Thymus (tissue), 11 donors: ENCODE results near the gene TRMU. TPM values are rescaled to one million over a fixed set of nuclear protein-coding genes. Genes with fewer than 3 reads are reported as not detected.

ENCODE experiments used
- DNase-seq, 9 donors: peaks; one replicate each; pipeline ENCODE4 v3.0.0-alpha.2; 2013; ENCODE audit warnings: low spot score in 9 of 9, low read depth in 6 of 9, missing footprints in 1 of 9
- H3K27ac ChIP-seq, 2 donors: one replicate each; pipeline ENCODE4 v1.5.1; 2013; ENCODE audit warnings: control low read depth in 1 of 2, low read depth in 1 of 2, low read length in 1 of 2, mild to moderate bottlenecking in 1 of 2, moderate library complexity in 1 of 2
- H3K27me3 ChIP-seq, 2 donors: one replicate each; pipeline ENCODE4 v1.5.1; 2013; ENCODE audit warnings: low read length in 1 of 2; ENCODE audit not compliant: control insufficient read depth in 2 of 2, insufficient read depth in 1 of 2
- H3K36me3 ChIP-seq, 2 donors: one replicate each; pipeline ENCODE4 v1.5.1; 2013; ENCODE audit warnings: low read length in 1 of 2, mild to moderate bottlenecking in 1 of 2, moderate library complexity in 1 of 2; ENCODE audit not compliant: control insufficient read depth in 2 of 2, insufficient read depth in 2 of 2
- H3K4me1 ChIP-seq, 2 donors: one replicate each; pipeline ENCODE4 v1.5.1; 2013; ENCODE audit warnings: low read length in 2 of 2; ENCODE audit not compliant: control insufficient read depth in 2 of 2, insufficient read depth in 2 of 2
- H3K4me3 ChIP-seq, 2 donors: one replicate each; pipeline ENCODE4 v1.5.1; 2013; ENCODE audit warnings: low read length in 2 of 2, control low read depth in 1 of 2, mild to moderate bottlenecking in 1 of 2
- H3K9me3 ChIP-seq, 2 donors: one replicate each; pipeline ENCODE4 v1.5.1; 2013; ENCODE audit warnings: low read length in 1 of 2, mild to moderate bottlenecking in 1 of 2; ENCODE audit not compliant: control insufficient read depth in 2 of 2, insufficient read depth in 1 of 2
- WGBS: extraction: QIAGEN DNeasy Blood & Tissue Kit; methylation state at CpG from one replicate; pipeline ENCODE4 v1.1.7; 2013; 5-methylcytosine and 5-hydroxymethylcytosine counted together
- polyA plus RNA-seq: library from polyadenylated mRNA; stranded (reverse); fragments of 200-250 nt; gene quantifications from one replicate; pipeline ENCODE4 v1.2.3, GENCODE V29; 2013
- total RNA-seq: library from RNA; stranded (reverse); fragments of 120-200 nt; gene quantifications from one replicate; pipeline ENCODE4 v1.2.4, GENCODE V29; 2013
- donor health status: healthy.

TRMU gene
- total and polyA plus RNA-seq, 2 donors = 27.4 to 28.7 TPM

GRCh38 chr22:46338636-46339035, 3.1 kb downstream of the TRMU start:
- peaks cover 10% of the 10 kb centered on the region in 2 donors for H3K4me1 ChIP-seq
- WGBS = 97% methylated on average over 8 of the region's 8 CpGs
- H3K9me3 ChIP-seq = no peaks in the 10 kb centered on the region
- no peak overlapping the region for H3K4me3 ChIP-seq
- peaks cover 39 to 43% of the 10 kb centered on the region in 2 donors for H3K36me3 ChIP-seq
- DNase-seq = no peak
- no peak overlapping the region for H3K27ac ChIP-seq
- no peaks in the 10 kb centered on the region for H3K27me3 ChIP-seq

- H3K36me3 ChIP-seq = peaks cover 49 to 50% of the 10 kb centered on the region in 2 donors
- H3K27me3 ChIP-seq = no peaks in the 10 kb centered on the region
- H3K4me3 ChIP-seq = no peak overlapping the region
- no peak overlapping the region for H3K27ac ChIP-seq
- H3K4me1 ChIP-seq = peaks cover 8% of the 10 kb centered on the region in 2 donors
- H3K9me3 ChIP-seq = no peaks in the 10 kb centered on the region
- 97% methylated on average over 5 of the region's 5 CpGs for WGBS
- no peak for DNase-seq
Measured at GRCh38 chr22:46339956-46340355, 4.4 kb downstream of the TRMU start.

GRCh38 chr22:46340676-46341075, 5.2 kb downstream of the TRMU start:
- no peak for DNase-seq

GRCh38 chr22:46346680-46347405, 11.3 kb downstream of the TRMU start:
- WGBS = 97% methylated on average over 19 of the region's 19 CpGs
- Histone ChIP-seq H3K9me3 (no peaks in the 10 kb centered on the region), H3K27me3 (no peaks in the 10 kb centered on the region), H3K36me3 (peaks cover 74 to 80% of the 10 kb centered on the region in 2 donors), H3K27ac (no peak overlapping the region), H3K4me3 (no peak overlapping the region), H3K4me1 (no peaks in the 10 kb centered on the region)
- DNase-seq = no peak

More at GRCh38 chr22:46340676-46341075, 5.2 kb downstream of the TRMU start:
- Histone ChIP-seq H3K27ac (no peak overlapping the region), H3K9me3 (no peaks in the 10 kb centered on the region), H3K4me3 (no peak overlapping the region), H3K27me3 (no peaks in the 10 kb centered on the region), H3K36me3 (peaks cover 53 to 56% of the 10 kb centered on the region in 2 donors), H3K4me1 (peaks cover 5 to 8% of the 10 kb centered on the region in 2 donors)
- 97% methylated on average over 13 of the region's 13 CpGs for WGBS

- H3K27ac ChIP-seq = no peak overlapping the region
- H3K27me3 ChIP-seq = no peaks in the 10 kb centered on the region
- 81% methylated on average over 12 of the region's 12 CpGs for WGBS
- no peaks in the 10 kb centered on the region for H3K9me3 ChIP-seq
- DNase-seq = no peak
- no peaks in the 10 kb centered on the region for H3K4me1 ChIP-seq
- H3K36me3 ChIP-seq = peaks cover 77 to 82% of the 10 kb centered on the region in 2 donors
- H3K4me3 ChIP-seq = no peak overlapping the region
Measured at GRCh38 chr22:46347646-46348045, 12.1 kb downstream of the TRMU start.

GRCh38 chr22:46348099-46348695, 12.7 kb downstream of the TRMU start:
- peaks cover 81 to 85% of the 10 kb centered on the region in 2 donors for H3K36me3 ChIP-seq
- H3K27ac ChIP-seq = no peak overlapping the region
- no peaks in the 10 kb centered on the region for H3K4me1 ChIP-seq
- H3K9me3 ChIP-seq = no peaks in the 10 kb centered on the region
- no peak for DNase-seq
- no peak overlapping the region for H3K4me3 ChIP-seq
- H3K27me3 ChIP-seq = no peaks in the 10 kb centered on the region
- WGBS = over 99% methylated on average over 15 of the region's 15 CpGs

GRCh38 chr22:46349238-46349637, 13.7 kb downstream of the TRMU start:
- H3K36me3 ChIP-seq = peaks cover 87 to 89% of the 10 kb centered on the region in 2 donors
- DNase-seq = no peak
- no peak overlapping the region for H3K27ac ChIP-seq
- no peak overlapping the region for H3K4me3 ChIP-seq
- no peaks in the 10 kb centered on the region for H3K9me3 ChIP-seq
- H3K4me1 ChIP-seq = no peaks in the 10 kb centered on the region
- no peaks in the 10 kb centered on the region for H3K27me3 ChIP-seq
- WGBS = 96% methylated on average over 18 of the region's 18 CpGs

GRCh38 chr22:46349681-46350080, 14.2 kb downstream of the TRMU start:
- Histone ChIP-seq H3K36me3 (peaks cover 85 to 88% of the 10 kb centered on the region in 2 donors), H3K4me1 (no peaks in the 10 kb centered on the region), H3K27me3 (no peaks in the 10 kb centered on the region), H3K4me3 (no peak overlapping the region), H3K9me3 (no peaks in the 10 kb centered on the region), H3K27ac (no peak overlapping the region)
- DNase-seq = no peak
- 93% methylated on average over 6 of the region's 6 CpGs for WGBS

GRCh38 chr22:46350121-46350520, 14.6 kb downstream of the TRMU start:
- 97% methylated on average over 7 of the region's 7 CpGs for WGBS
- DNase-seq = no peak
- H3K36me3 ChIP-seq = peaks cover 85 to 91% of the 10 kb centered on the region in 2 donors

More at GRCh38 chr22:46350121-46350520, 14.6 kb downstream of the TRMU start:
- H3K27me3 ChIP-seq = no peaks in the 10 kb centered on the region
- H3K4me1 ChIP-seq = no peaks in the 10 kb centered on the region
- no peak overlapping the region for H3K4me3 ChIP-seq
- H3K9me3 ChIP-seq = no peaks in the 10 kb centered on the region
- no peak overlapping the region for H3K27ac ChIP-seq
